ENCODE data around the gene ELP2. TPM values are rescaled to one million over a fixed set of nuclear protein-coding genes. Genes with fewer than 3 reads are reported as not detected.
"Not testable (repeated sequence)": the region's sequence is repeated elsewhere in the genome, so short reads cannot be mapped to it uniquely, and the experiment has no call there.

ELP2 gene
- polyA plus RNA-seq, 1 of the 3 experiments (the other 2 are of a cell fraction): 38.3 TPM

DNA sequence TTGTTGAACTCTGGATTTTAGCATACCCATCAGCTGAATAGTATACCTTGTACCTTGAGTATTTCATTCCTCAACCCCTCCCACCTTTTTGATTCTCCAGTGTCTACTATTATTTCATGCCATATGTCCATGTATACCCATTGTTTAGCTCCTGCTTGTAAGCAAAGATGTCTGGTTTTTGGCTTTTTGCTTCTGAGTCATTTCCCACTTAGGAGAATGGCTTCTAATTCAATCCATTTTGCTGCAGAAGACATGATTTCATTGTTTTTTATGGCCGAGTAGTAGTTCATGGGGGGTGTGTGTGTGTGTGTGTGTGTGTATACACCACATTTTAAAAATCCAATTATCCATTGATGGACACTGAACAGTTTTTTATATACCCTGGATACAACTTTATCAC lies 33.3 kb downstream of the ELP2 start:
- no peak for DNase-seq
- Histone ChIP-seq H3K9ac (no peak overlapping the region), H3K9me3 (no peaks in the 10 kb centered on the region), H3K79me2 (ENCODE audit: insufficient read depth) (peaks cover 27% of the 10 kb centered on the region), H3K36me3 (replicated peaks in 1 of 2; ENCODE audit: control insufficient read depth in 1 of 2, insufficient read depth in 2 of 2, low read length in 1 of 2) (peaks cover 79 to 85% of the 10 kb centered on the region in 2 experiments), H2AFZ (ENCODE audit: low read depth) (no peak overlapping the region), H3K9me2 (no peaks in the 10 kb centered on the region), H3K4me1 (ENCODE audit: control insufficient read depth in 1 of 2, insufficient read depth in 2 of 2, low read depth in 1 of 2, low read length in 1 of 2) (peaks cover 0 to 3% of the 10 kb centered on the region in 2 experiments; a peak in 1 of 4 replicates), H3K4me2 (no peak overlapping the region), H3K27me3 (ENCODE audit: insufficient read depth) (no peaks in the 10 kb centered on the region), H3F3A (replicated peaks; ENCODE audit: insufficient read depth) (peaks cover 14% of the 10 kb centered on the region), H4K20me1 (ENCODE audit: insufficient read depth) (no peaks in the 10 kb centered on the region), H3K4me3 (ENCODE audit: low read depth in 2 of 2, low read length in 1 of 2) (no peak overlapping the region), H3K27ac (ENCODE audit: low read depth in 2 of 2, low read length in 1 of 2) (no peak overlapping the region)
- ChIA-PET CTCF (no interaction called here), POLR2A (no interaction called here)
- TF ChIP-seq, protein P1, sequence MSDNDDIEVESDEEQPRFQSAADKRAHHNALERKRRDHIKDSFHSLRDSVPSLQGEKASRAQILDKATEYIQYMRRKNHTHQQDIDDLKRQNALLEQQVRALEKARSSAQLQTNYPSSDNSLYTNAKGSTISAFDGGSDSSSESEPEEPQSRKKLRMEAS (IDR thresholded peaks at IDR 0.05; ENCODE audit: low read depth): no peak
- no peak for TF ChIP-seq YY1 (IDR thresholded peaks at IDR 0.05; ENCODE audit: low read depth)
- no peak for TF ChIP-seq POLR2AphosphoS5 (IDR thresholded peaks at IDR 0.05; ENCODE audit: low read depth, low read length)
- TF ChIP-seq MXI1 (IDR thresholded peaks at IDR 0.05; ENCODE audit: low read depth, low read length): no peak
- TF ChIP-seq TCF12 (IDR thresholded peaks at IDR 0.05): no peak
- WGBS (ENCODE audit: low lambda C conversion rate): 73% methylated on average over 1 of the region's 1 CpG

DNA sequence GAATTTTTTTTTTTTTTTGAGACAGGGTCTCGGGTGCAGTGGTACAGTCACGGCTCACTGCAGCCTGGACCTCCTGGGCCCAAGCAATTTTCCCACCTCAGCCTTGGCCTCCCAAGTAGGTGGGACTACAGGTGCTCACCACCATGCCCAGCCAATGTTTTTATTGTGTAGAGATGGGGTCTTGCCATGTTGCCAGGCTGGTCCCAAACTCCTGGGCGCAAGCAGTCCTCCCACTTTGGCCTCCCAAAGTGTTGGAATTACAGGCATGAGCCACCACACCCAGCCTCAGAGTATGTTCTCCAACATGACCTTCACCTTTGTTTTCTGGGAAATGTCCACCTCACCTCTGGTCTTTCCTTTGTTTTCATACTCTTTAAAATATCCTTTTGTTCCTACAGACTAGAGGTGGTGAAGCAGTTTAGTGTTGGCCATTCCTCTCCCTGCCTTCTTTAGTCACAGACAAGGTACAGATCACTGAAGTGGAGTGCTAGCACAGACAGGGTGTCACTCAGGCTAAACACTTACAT lies 38.1 kb downstream of the ELP2 start:
- H3K4me1 ChIP-seq (ENCODE audit: control insufficient read depth in 1 of 2, insufficient read depth in 2 of 2, low read depth in 1 of 2, low read length in 1 of 2): no peaks in the 10 kb centered on the region
- H3K4me2 ChIP-seq: no peak overlapping the region
- H3K4me3 ChIP-seq (ENCODE audit: low read depth in 2 of 2, low read length in 1 of 2): no peak overlapping the region
- CTCF ChIA-PET: no interaction called here
- no peak overlapping the region for H3K9ac ChIP-seq
- H3K27ac ChIP-seq (ENCODE audit: low read depth in 2 of 2, low read length in 1 of 2): no peak overlapping the region
- no peaks in the 10 kb centered on the region for H3K9me3 ChIP-seq
- no peaks in the 10 kb centered on the region for H4K20me1 ChIP-seq (ENCODE audit: insufficient read depth)
- WGBS (ENCODE audit: low lambda C conversion rate): 93% methylated on average over 3 of the region's 3 CpGs
- DNase-seq: no peak
- H3K79me2 ChIP-seq (ENCODE audit: insufficient read depth): 0 out of 2 replicates have a peak, but pooled peaks cover 7% of the 10 kb centered on the region
- H3F3A ChIP-seq (replicated peaks; ENCODE audit: insufficient read depth): no peaks in the 10 kb centered on the region
- H3K9me2 ChIP-seq: no peaks in the 10 kb centered on the region
- POLR2A ChIA-PET: interaction anchor here (0.6 kb wide), 1 partner anchor 581 kb away, joined by 3 read pairs; no protein-coding TSS in a partner anchor
- H2AFZ ChIP-seq (ENCODE audit: low read depth): no peak overlapping the region
- TF ChIP-seq RCOR1 (IDR thresholded peaks at IDR 0.05; ENCODE audit: low read length) (no peak), TEAD4 (IDR thresholded peaks at IDR 0.05; ENCODE audit: borderline replicate concordance, insufficient read depth) (no peak), TAF1 (IDR thresholded peaks at IDR 0.05; ENCODE audit: borderline replicate concordance, low read depth, low read length) (no peak), JUND (IDR thresholded peaks at IDR 0.05) (no peak), ELF1 (IDR thresholded peaks at IDR 0.05) (no peak), RXRA (IDR thresholded peaks at IDR 0.05; ENCODE audit: borderline replicate concordance, low read depth) (no peak), EZH2phosphoT487 (IDR thresholded peaks at IDR 0.05; ENCODE audit: borderline replicate concordance, low read depth) (no peak)
- TF ChIP-seq, protein P2, sequence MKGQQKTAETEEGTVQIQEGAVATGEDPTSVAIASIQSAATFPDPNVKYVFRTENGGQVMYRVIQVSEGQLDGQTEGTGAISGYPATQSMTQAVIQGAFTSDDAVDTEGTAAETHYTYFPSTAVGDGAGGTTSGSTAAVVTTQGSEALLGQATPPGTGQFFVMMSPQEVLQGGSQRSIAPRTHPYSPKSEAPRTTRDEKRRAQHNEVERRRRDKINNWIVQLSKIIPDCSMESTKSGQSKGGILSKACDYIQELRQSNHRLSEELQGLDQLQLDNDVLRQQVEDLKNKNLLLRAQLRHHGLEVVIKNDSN (IDR thresholded peaks at IDR 0.05; ENCODE audit: borderline replicate concordance, low read depth): no peak
- H3K36me3 ChIP-seq (replicated peaks in 1 of 2; ENCODE audit: control insufficient read depth in 1 of 2, insufficient read depth in 2 of 2, low read length in 1 of 2): peaks cover 63 to 66% of the 10 kb centered on the region in 2 experiments
- H3K27me3 ChIP-seq (ENCODE audit: insufficient read depth): no peaks in the 10 kb centered on the region

DNA sequence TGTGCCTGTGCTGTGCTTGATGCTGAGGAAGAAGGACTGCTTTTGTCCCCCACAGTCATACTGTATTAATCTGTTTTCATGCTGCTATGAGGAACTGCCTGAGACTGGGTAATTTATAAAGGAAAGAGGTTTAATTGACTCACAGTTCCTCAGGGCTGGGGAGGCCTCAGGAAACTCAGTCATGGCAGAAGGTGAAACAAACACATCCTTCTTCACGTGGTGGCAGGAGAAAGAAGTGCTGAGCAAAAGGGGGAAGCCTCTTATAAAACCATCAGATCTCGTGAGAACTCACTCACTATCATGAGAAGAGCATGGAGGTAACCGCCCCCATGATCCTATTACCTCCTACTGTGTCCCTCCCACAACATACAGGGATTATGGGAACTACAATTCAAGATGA lies 38.6 kb downstream of the ELP2 start:
- H3K79me2 ChIP-seq (ENCODE audit: insufficient read depth); H3F3A ChIP-seq (replicated peaks; ENCODE audit: insufficient read depth); H2AFZ ChIP-seq (ENCODE audit: low read depth); H3K27ac ChIP-seq (ENCODE audit: low read depth in 2 of 2, low read length in 1 of 2); H3K9ac ChIP-seq; CTCF ChIA-PET; DNase-seq; H3K9me2 ChIP-seq; POLR2A ChIA-PET; H3K4me1 ChIP-seq (ENCODE audit: control insufficient read depth in 1 of 2, insufficient read depth in 2 of 2, low read depth in 1 of 2, low read length in 1 of 2); H3K4me2 ChIP-seq; H4K20me1 ChIP-seq (ENCODE audit: insufficient read depth); H3K9me3 ChIP-seq; H3K27me3 ChIP-seq (ENCODE audit: insufficient read depth); H3K4me3 ChIP-seq (ENCODE audit: low read depth in 2 of 2, low read length in 1 of 2): not testable (repeated sequence)
- WGBS (ENCODE audit: low lambda C conversion rate): 94% methylated on average over 3 of the region's 3 CpGs
- peaks cover 66 to 68% of the 10 kb centered on the region in 2 experiments for H3K36me3 ChIP-seq (replicated peaks in 1 of 2; ENCODE audit: control insufficient read depth in 1 of 2, insufficient read depth in 2 of 2, low read length in 1 of 2)
